Smooth muscle cell of bladder (primary cell): ENCODE data around the gene UBE2Q2. TPM values are rescaled to one million over a fixed set of nuclear protein-coding genes. Genes with fewer than 3 reads are reported as not detected.

Experiments
- total RNA-seq: library from RNA; depleted of rRNA; stranded (reverse); fragments of >200 nt; gene quantifications from 2 replicates; pipeline ENCODE4 v1.2.3, GENCODE V29; 2014

UBE2Q2 gene
- total RNA-seq: 34.4 and 46.6 TPM in 2 replicates

GRCh38 chr15:75842722-75843677 is at the start of gene UBE2Q2:
TSS of gene UBE2Q2 (plus strand) at chr15:75843447. CDS start at chr15:75843667, 220 bp downstream.

GRCh38 chr15:75903331-75904239 is 60.3 kb downstream of the UBE2Q2 start, which contains the start of gene FBXO22:
TSS of gene FBXO22 (plus strand) at chr15:75903878. CDS start at chr15:75903964, 86 bp downstream.

Other genes starting within 250 kb of the UBE2Q2 start
- gene SNUPN, start 217.7 kb upstream of the UBE2Q2 start, total RNA-seq: 33.4 and 43.4 TPM in 2 replicates
- gene IMP3, start 203.2 kb upstream of the UBE2Q2 start, total RNA-seq: 40.8 and 75.5 TPM in 2 replicates
- gene SNX33, start 195.5 kb upstream of the UBE2Q2 start, total RNA-seq: 13.5 and 22.5 TPM in 2 replicates
- 11.0 and 15.3 TPM in 2 replicates for gene CSPG4, start 130.6 kb upstream of the UBE2Q2 start, total RNA-seq
- 70.5 and 77.2 TPM in 2 replicates for gene FBXO22, start 60.4 kb downstream of the UBE2Q2 start, total RNA-seq
- not detected in 2 replicates for gene NRG4, start 169.0 kb downstream of the UBE2Q2 start, total RNA-seq
- under 0.01 and 0.09 TPM in 2 replicates for gene TMEM266, start 216.5 kb downstream of the UBE2Q2 start, total RNA-seq